HCT116 (cell line): ENCODE data around the gene IGIP.

Experiments
- CBX3 ChIP-seq: IDR thresholded peaks from 2 replicates; pipeline ENCODE4 v1.6.1; 2012; ENCODE audit warnings: low read depth
- CEBPB ChIP-seq: IDR thresholded peaks from 2 replicates; pipeline ENCODE4 v1.6.1; 2012; ENCODE audit warnings: low read depth
- EZH2phosphoT487 ChIP-seq: fragments of 200-600 bp; IDR thresholded peaks from 2 replicates; pipeline ENCODE4 v1.6.1; 2018; ENCODE audit warnings: antibody characterized with exemption, borderline replicate concordance
- JUND ChIP-seq: IDR thresholded peaks from 2 replicates; pipeline ENCODE4 v1.6.1; 2012
- POLR2A ChIP-seq: IDR thresholded peaks from 2 replicates; pipeline ENCODE4 v1.7.0; 2011; ENCODE audit warnings: borderline replicate concordance; ENCODE audit not compliant: insufficient read depth, insufficient read length; ENCODE audit errors: extremely low read depth
- RAD21 ChIP-seq: IDR thresholded peaks from 2 replicates; pipeline ENCODE4 v1.6.1; 2012; ENCODE audit warnings: low read depth, mild to moderate bottlenecking
- REST ChIP-seq: IDR thresholded peaks from 2 replicates; pipeline ENCODE4 v1.6.1; 2012; ENCODE audit warnings: low read depth
- SIN3A ChIP-seq: IDR thresholded peaks from 2 replicates; pipeline ENCODE4 v1.6.1; 2012; ENCODE audit warnings: low read depth
- SRF ChIP-seq: IDR thresholded peaks from 2 replicates; pipeline ENCODE4 v1.6.1; 2012; ENCODE audit warnings: low read depth
- TCF7L2 ChIP-seq: IDR thresholded peaks from 2 replicates; pipeline ENCODE4 v1.7.0; 2011; ENCODE audit warnings: borderline replicate concordance, inconsistent platforms; ENCODE audit not compliant: insufficient read depth, insufficient read length; ENCODE audit errors: extremely low read depth
- ZFX ChIP-seq: fragments of 450-650 bp; IDR thresholded peaks from 2 replicates; pipeline ENCODE4 v1.6.1; 2017
- TF ChIP-seq, protein P1 (sequence below), 3 experiments: fragments of 200-600 bp in 1 of 3; sonication (generic) in 1 of 3; IDR thresholded peaks in 2 of 3; conservative IDR thresholded peaks in 1 of 3; 2 replicates each; pipeline ENCODE4 v1.5.1; 2012 to 2017; ENCODE audit warnings: low read depth in 2 of 3, low read length in 2 of 3, antibody characterized with exemption in 1 of 3, borderline replicate concordance in 1 of 3, control low read depth in 1 of 3, mild to moderate bottlenecking in 1 of 3, mixed read lengths in 1 of 3, mixed run types in 1 of 3, moderate library complexity in 1 of 3; ENCODE audit not compliant: insufficient read depth in 1 of 3
- TF ChIP-seq, protein P2 (sequence below): IDR thresholded peaks from 2 replicates; pipeline ENCODE4 v1.6.1; 2012

- TF ChIP-seq REST (no peak), POLR2A (no peak), EZH2phosphoT487 (no peak), TCF7L2 (no peak), CBX3 (no peak), RAD21 (no peak), JUND (no peak), CEBPB (no peak), SRF (no peak), ZFX (no peak), SIN3A (no peak)
- TF ChIP-seq, protein P1, sequence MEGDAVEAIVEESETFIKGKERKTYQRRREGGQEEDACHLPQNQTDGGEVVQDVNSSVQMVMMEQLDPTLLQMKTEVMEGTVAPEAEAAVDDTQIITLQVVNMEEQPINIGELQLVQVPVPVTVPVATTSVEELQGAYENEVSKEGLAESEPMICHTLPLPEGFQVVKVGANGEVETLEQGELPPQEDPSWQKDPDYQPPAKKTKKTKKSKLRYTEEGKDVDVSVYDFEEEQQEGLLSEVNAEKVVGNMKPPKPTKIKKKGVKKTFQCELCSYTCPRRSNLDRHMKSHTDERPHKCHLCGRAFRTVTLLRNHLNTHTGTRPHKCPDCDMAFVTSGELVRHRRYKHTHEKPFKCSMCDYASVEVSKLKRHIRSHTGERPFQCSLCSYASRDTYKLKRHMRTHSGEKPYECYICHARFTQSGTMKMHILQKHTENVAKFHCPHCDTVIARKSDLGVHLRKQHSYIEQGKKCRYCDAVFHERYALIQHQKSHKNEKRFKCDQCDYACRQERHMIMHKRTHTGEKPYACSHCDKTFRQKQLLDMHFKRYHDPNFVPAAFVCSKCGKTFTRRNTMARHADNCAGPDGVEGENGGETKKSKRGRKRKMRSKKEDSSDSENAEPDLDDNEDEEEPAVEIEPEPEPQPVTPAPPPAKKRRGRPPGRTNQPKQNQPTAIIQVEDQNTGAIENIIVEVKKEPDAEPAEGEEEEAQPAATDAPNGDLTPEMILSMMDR (IDR thresholded peaks at IDR 0.05 in 2 of 3, conservative IDR thresholded peaks at IDR 0.05 in 1 of 3; ENCODE audit: borderline replicate concordance in 1 of 3, insufficient read depth in 1 of 3, low read depth in 2 of 3, low read length in 2 of 3), result no peak
- TF ChIP-seq, protein P2, sequence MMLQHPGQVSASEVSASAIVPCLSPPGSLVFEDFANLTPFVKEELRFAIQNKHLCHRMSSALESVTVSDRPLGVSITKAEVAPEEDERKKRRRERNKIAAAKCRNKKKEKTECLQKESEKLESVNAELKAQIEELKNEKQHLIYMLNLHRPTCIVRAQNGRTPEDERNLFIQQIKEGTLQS, result no peak
Measured at GRCh38 chr5:140104100-140104499, 21.6 kb upstream of the IGIP start.
